C1 segment of cervical spinal cord (tissue), 14 donors: Measurements from ENCODE around the gene XYLT1.
"Not testable (repeated sequence)": the region's sequence is repeated elsewhere in the genome, so short reads cannot be mapped to it uniquely, and the experiment has no call there.

Experiments used
- DNase-seq, 14 donors: peaks; one replicate each; lab custom pipeline; 2025; lab: John Stamatoyannopoulos, UW

XYLT1 gene

GRCh38 chr16:17335826-17336529, 134.8 kb downstream of the XYLT1 start:
- no peak for DNase-seq

- DNase-seq, result not testable (repeated sequence)
Measured at GRCh38 chr16:17335406-17335805, 135.4 kb downstream of the XYLT1 start.

- no peak for DNase-seq
Measured at GRCh38 chr16:17334096-17334495, 136.7 kb downstream of the XYLT1 start.

GRCh38 chr16:17333229-17333628, 137.5 kb downstream of the XYLT1 start:
- DNase-seq, result no peak

- DNase-seq, result no peak
Measured at GRCh38 chr16:17331991-17332390, 138.8 kb downstream of the XYLT1 start.

GRCh38 chr16:17331071-17331607, 139.6 kb downstream of the XYLT1 start:
- no peak for DNase-seq

- DNase-seq, result no peak
Measured at GRCh38 chr16:17330044-17330443, 140.7 kb downstream of the XYLT1 start.

GRCh38 chr16:17329391-17329790, 141.4 kb downstream of the XYLT1 start:
- DNase-seq, result no peak

- DNase-seq, result no peak
Measured at GRCh38 chr16:17328932-17329331, 141.8 kb downstream of the XYLT1 start.

GRCh38 chr16:17327664-17328335, 143.0 kb downstream of the XYLT1 start:
- no peak for DNase-seq

GRCh38 chr16:17325476-17326143, 145.2 kb downstream of the XYLT1 start:
- no peak for DNase-seq

GRCh38 chr16:17324451-17324850, 146.3 kb downstream of the XYLT1 start:
- DNase-seq, result no peak

GRCh38 chr16:17323171-17323570, 147.6 kb downstream of the XYLT1 start:
- no peak for DNase-seq

- DNase-seq, result no peak
Measured at GRCh38 chr16:17321824-17322223, 148.9 kb downstream of the XYLT1 start.

GRCh38 chr16:17320009-17320408, 150.8 kb downstream of the XYLT1 start:
- no peak for DNase-seq

GRCh38 chr16:17318238-17318637, 152.5 kb downstream of the XYLT1 start:
- no peak for DNase-seq

GRCh38 chr16:17316005-17316404, 154.8 kb downstream of the XYLT1 start:
- no peak for DNase-seq

GRCh38 chr16:17313793-17314547, 156.8 kb downstream of the XYLT1 start:
- no peak for DNase-seq

- peak in 10 of 14 donors; percentile 20 to 58 (median 42) for DNase-seq
Measured at GRCh38 chr16:17313085-17313611, 157.6 kb downstream of the XYLT1 start.

- DNase-seq, result no peak
Measured at GRCh38 chr16:17312094-17312710, 158.6 kb downstream of the XYLT1 start.
